HG02852 (cell line): Measurements from ENCODE around the gene BSX.

Experiments used
- ATAC-seq: cut with Tn5 transposase; IDR thresholded peaks from one replicate; pipeline ENCODE4 v1.9.1; 2021; ENCODE audit warnings: mild to moderate bottlenecking, moderate library complexity; ENCODE audit not compliant: unreplicated experiment

BSX gene

DNA sequence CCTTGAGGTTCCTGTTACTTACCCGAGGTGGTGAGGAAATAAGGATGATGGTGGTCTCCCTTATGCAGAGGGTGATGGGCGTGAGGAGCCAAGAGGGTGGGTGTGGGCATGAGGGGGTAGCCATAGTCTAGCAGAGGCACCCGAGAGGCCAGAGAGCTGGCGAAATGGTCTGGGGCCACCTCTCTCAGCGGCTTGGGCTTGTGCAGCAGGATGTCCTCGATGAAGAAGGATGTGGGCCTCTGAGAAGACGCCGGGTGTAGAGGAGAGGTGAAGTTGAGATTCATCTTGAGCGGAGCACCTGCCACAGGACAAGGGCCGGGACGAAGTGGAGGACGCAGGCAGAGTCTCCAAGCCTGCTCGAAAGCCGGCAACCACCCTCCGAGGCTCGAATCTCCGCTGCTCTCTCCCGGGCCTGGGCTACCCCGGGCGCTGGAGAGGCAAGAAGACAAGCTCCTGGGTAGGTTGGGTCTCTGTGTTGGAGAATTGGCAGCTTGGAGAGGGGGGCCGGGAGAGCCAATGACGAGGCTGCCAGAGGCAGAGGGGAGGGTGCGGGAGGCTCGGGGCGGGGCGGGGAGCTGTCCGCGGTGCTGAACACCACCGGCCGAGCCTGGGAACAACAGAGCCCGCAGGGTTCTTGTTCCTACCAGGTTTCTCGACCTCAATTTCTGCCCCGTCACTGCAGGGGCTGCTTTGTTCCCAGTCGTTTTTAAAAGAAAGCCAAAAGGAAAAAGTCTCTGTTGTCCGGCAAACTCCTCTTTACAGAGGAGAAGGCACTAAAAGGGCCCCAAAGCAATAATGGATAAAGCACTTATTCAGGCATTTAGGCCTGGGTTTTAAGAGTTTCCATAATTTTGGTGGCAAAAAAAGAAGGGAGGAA lies at the start of gene BSX:
BSX (minus strand) TSS at position 447 of the 877 bp plus-strand sequence; CDS start at position 284, 163 bp downstream.
- no peak for ATAC-seq

DNA sequence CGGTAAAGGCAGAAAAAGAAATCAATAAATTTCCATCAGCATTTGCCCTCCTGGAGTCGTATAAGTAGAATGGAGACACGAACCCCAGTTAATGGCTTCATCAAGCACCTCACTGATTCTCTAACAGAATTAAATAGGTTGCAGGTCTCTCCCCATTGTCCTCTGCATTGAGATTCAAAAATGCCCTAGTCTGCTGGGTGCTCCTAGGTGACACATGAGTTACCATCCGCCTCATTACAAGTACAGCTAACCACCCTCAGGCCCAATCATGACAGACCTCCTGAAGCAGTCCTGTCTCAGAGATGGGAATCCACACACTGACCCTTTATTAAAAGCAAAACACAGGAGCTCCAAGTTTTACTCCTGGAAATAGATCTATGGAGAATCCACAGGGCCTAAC lies 48.9 kb upstream of the BSX start:
- ATAC-seq = no peak

DNA sequence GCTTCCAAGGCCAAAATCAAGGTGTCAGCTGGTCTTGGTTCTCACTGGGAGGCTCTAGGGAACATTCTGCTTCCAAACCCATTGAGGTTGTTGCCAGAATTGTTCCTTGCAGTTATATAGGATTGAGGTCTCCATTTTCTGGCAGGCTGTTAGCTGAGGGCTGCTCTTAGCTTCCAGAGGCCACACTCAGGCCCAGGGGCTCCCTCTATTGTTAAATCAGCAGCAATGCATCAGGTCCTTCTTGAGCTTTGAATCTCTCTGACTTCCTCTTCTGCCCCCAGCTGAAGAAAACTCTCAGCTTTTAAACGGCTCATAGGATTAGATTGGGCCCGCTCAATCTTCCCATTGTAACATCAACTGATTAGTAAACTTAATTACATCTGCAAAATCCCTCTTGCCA lies 39.3 kb upstream of the BSX start:
- no peak for ATAC-seq

DNA sequence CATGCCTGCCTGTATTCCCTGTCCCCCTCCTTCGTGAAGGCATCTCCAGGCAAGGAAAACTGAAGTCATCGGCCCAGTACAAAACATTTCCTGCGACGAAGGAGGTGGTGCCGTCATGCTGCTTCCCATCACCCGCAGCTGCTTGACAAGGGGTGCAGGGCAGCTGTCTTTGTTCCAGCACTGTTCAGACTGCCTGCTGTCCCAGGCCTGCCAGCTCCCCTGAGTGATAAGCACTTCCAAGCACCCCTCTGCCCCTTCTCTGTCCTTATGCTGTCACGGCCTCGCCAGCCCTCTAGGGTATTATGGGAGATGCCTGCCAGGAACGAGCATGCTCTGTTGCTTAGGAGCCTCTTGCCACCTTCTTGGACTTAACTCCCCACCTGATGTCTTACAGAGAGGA lies 37.1 kb upstream of the BSX start:
- no peak for ATAC-seq

DNA sequence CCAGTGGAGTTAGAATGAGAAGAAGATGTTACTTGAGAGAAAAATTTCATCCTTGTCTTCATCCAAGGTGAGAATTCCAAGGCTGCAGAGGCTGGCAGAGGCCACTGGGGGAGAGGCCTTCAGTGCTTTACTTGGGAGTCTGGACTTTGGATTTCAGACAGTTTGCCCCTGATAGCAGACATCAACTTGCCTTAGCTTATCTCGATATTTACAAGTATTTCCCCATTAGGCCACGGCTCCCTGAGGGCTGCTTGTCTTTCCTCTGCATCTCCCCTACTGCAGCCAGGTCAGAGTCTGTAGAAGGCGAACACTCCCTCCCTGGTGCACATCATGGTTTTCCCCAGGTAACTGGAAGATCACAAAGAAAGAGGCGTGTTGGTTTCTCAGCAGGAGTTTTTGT lies 29.9 kb upstream of the BSX start:
- ATAC-seq = no peak

DNA sequence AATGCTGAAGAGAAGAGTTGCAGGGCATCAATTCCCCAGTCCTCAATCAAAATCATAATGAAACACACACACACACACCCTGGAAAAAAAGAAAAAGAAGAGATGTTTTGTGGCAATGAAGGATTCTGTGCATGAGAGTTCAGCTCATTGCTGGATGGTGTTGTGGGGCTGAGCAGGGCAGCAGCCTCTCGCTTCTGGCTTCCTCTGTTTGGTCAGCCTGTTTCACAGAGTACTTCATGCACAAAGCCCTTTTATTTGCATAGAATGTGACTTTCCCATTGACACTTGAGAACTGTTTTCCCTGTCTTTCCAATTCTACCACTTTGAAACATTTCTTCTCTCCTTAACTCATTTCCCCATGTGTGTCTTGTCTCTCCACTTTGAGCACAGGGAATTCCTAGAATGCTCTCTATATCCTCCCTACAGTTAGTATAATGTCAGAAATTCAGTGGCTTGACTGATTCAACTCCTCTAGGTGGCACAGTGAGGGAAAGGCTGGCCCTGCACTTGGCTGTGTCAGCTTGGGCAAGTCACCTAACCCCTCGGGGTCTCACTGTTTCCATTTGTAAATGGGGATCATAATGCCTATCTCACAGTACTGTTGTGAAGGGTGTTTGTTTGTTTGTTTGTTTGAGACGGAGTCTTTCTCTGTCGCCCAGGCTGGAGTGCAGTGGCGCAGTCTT lies 25.4 kb upstream of the BSX start:
- ATAC-seq = no peak

DNA sequence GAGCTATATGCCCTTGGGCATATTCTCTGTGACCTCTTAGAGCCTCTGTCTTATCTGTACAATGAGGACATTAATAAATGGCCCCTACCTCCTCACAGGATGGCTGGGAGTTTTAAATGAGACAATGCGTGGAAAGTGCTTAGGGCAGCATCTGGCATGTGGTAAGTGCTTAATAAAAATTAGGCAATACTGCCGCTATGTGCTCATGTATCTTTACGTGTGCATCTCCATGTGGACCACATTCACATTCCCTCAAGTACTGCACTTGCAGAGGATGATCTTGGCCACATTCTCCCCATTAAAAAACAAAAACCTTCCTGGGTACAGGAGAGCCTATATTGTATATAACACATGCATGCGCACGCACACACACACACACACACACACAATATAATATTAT lies 19.1 kb upstream of the BSX start:
- no peak for ATAC-seq

DNA sequence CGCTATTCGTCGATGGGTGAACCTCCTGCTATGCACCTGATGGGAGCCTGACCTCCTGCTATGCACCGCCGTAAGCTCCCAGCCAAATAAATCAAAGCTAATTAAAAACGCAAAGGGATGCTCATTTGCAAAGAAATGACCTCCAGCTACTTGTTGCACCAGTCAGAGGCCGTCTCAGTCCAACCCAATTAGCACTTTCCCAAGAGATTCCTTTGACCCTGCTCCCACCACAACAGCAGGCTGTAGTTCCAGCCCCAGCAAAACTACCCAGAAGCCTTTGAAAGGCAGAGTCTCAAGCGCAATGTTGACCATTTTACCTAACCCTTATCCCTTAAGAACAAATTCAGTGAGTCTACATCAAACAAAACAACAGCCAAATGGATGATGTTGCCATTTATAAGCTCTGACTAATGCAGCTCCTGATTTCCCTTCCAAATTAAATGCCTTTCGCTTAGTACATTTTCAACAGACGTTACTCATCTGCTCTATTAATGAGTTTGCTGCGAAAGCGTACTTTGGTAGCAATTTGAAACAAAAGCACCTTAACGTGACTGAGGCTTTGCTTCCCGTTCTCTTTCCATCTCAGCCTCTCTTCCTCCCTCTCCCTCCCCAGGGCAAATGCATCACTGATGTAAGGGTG lies 17.2 kb upstream of the BSX start:
- no peak for ATAC-seq

DNA sequence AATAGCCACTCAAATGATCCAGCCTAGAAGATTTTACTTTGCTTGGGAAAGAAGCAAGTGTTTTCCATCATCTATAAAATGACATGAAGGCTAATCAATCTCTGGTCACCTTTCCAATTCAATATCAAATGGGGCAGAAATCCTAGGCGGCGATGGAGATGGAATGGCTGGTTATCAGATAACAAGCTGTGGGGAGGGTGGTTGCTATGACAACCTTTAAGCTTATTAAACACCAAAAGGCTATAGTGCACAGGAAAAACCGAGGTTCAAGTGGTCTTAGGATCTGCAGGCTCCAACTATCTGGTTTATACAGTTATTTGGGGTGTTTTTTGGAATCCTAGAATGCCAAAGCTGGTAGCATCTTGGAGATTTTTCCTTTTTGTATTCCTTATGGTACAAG lies 13.9 kb upstream of the BSX start:
- no peak for ATAC-seq

DNA sequence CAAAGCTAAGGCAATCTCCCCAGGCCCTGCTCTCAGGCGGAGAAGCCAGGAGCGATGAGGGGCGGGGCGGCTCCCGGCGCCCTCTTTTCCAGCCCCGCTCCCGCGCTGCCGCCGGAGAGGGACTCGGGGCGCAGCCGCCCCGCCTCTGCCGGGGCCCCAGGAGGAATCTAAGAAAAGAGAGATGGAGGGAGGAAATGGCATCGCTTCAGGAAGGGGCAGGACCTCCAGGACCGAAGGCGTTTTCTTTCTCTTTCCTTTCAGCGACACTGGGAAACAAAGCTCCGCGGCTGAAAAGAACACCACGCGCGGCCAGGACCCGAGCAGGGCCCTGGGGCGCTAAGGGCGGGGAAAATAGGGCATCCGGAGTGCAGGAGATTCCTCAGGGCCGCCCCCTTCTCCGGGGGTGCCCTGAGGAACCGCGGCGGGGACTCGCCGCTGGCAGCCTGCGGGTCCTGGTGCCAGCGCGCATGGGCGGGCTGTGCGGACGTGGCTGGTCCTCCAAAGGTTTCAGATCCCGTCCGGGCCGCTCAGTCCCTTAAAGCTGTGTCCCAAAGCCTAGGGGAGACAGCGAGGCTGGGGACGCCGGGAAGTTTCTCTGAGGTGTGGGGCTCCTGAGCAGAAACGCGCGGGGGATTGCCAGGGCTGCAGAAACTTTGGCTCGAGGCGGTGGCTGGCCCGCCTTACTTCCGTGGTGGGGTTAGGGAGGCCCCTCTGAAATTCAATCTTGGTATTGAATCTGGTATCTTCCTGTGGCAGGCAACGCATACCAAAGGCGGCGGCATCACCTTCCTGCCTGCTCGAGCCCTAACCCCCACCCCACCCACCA lies 2.8 kb upstream of the BSX start:
- no peak for ATAC-seq

DNA sequence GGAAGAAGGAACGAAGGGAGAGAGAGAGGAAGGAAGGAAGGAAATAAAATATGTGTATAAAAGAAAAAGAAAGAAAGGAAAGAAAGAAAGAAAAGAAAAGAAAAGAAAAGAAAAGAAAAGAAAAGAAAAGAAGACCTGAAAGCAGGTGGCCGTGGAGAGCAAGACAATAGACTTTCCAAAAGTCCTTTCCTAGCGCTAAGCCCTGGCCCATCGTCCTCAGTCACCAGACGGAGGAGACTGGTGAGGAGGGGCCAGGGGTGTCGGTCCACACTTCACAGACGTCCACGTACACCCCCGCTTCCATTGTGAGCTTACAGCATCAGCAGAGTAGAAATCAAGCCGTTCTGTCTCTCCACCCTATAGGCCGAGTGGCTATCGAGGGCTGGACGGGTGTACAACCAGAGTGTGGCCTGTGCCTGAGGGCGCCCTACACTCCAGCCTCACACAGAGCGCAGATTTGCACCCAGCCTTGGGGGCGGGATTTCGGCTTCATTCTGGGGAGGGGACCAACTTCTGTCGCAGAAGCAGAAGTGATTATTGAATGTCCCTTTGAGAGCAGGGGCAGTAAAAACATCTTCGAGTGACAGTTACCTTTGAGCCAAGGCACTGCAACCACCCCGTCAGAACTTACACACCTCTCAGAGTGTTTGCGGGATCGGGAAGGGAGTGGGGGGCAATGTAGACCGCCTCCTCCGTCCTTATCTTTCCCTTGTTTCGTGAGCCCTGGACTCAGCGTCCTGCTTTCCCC lies 2.0 kb upstream of the BSX start:
- no peak for ATAC-seq

DNA sequence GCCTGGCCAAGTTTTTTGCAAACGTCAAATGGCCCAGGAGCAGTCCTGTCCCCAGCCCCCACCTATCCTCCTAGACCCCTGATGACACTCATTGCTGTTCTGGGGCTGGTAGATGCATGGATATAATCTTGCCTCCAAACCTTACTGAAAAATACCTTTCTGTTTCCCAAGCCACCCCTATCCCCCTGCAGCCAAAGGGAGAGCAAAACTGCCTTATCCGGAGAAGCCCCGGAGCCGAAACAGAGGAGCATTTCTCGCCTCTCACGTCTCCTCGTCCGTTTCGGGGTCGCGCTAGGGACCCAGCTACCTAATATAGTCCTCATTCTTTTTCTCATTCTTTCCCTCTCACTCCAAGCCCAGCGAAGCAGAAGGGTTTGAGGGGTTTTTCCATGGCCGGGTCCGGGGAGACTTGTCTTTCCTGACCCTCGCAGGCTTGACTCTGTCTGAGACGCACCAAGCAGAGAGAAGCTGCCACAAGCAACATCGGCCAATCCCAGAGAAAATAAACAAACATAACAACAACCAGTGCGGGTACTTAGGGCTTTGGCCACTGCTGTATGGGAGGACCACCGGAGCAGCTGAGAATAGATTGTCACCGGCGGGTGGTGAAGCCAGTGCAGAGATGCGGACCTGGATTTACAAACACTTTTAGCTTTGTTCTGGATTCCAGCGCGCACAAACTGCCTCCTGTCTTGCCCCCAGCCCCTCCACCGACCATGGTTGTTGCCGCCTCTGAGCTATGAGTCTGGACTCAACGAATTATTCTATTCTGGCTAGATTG lies 1.6 kb downstream of the BSX start:
- ATAC-seq = no peak

DNA sequence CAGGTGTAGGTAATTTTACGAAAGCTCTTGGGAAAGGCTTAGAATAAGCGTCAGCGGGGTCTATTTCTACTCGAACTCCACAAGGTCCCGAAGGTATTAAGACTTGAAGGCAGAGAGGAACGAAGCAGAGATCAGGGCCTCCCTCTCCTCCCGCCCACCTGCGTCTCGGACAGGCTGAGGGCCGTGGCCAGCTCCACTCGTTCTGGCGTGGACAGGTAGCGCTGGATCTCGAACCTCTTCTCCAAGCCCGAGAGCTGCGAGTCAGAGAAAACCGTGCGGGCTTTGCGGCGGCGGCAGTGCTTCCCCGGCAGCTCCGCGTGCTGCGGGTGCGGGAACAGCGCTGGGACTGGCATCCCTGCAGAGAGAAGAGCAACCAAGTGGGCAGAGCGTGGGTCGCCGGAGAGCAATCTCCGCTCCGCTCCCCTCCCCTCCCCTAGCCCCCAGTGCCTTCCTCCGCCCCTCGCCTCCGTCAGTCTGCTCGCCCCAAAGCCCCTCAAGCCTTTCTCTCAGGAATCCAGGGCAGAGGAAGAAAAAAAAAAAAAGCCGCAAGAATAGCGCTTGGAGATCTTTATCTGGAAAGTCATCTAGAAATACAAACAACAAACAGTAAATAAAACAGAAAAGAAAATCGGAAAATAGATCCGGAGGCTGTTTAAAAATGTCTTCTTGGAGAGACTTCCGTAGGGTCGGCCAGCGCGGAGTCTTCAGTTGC lies 2.4 kb downstream of the BSX start:
- no peak for ATAC-seq

DNA sequence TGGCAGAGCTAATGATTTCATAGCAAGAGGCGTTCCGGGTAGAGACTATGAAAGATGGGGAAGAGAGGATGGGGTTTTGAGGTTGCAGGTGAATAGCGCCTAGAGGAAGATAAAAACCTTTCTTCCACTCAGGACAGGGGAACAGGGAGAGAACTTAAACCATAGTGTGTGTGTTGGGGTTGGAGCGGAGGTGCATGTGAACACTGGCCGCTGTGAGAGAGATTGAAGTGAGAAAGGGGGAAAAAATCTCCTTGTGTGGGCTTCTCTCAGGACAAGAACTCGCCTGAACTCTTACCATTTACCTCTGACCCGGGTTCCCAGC lies 3.4 kb downstream of the BSX start:
- no peak for ATAC-seq

DNA sequence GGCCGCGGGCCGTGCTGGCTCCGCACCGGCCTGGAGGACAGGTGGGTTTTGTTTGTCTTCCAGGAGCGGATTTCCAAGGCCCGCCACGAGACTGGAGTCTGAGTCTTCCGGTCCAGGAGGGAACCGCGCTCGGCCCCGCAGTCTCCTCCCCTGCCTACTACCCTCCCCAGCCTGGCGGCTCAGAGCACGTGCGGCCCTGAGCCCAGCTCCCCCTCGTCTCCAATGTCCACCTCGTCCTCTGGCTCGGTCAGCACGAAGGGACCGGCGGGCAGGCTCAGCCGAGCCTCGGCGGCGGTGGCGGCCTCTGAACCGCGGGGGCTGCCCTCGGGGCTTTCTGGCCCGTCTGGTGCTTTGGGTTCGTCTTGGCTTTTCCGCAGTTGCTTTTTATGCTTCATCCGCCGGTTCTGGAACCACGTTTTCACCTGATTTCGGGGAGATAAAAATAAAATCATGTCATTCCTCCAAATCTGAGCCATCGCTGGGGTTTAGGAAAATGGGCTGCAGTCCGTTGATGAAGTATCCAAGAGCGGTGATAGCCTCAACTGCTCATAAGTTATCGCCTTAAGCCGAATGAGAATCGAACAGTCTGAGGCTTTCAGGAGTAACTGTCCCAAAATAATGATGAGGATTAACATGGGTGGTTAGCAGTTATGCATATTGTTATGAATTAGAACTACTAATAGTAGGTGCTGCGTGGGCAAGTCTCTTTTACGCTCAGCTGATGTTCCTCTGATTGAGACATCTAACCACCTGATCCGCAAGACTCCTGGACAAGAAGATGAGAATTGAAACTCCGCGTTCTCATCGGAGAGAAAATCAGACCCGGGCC lies 4.0 kb downstream of the BSX start:
- ATAC-seq = no peak

DNA sequence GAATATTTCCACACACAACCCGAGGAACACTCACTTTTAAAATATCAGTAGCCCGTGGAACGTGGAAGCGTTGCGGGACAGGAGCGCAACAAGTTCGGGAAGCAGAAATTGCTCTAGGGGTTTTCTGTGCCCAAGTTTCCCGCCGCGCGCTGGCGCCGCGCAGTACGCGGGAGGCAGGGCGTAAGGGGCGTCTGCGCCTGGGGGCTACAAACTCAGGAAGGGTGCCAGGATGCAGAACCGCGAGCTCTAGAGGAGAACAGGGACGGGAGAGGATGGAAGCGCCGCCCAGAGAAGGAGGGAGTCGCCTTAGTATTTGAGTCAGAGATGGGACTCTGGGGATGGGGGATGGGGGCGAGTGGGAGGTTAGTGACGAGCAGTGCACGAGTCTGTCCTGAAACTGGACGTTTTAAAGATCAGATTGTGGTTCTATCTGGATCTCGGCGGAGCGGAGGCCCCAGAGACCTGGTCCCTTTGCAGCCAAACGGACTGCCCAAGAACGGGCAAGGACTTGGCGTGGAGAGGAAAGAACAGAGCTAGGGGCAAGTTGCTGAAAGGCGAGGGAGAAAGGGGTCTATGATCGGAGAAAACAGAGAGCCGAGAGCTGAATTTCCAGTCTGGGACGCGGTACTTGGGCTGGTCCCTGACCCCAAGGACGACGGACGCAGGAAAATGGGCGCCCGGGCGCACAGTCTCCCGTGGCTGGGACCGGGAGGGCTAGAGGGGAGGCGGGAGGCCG lies 4.7 kb downstream of the BSX start:
- no peak for ATAC-seq

DNA sequence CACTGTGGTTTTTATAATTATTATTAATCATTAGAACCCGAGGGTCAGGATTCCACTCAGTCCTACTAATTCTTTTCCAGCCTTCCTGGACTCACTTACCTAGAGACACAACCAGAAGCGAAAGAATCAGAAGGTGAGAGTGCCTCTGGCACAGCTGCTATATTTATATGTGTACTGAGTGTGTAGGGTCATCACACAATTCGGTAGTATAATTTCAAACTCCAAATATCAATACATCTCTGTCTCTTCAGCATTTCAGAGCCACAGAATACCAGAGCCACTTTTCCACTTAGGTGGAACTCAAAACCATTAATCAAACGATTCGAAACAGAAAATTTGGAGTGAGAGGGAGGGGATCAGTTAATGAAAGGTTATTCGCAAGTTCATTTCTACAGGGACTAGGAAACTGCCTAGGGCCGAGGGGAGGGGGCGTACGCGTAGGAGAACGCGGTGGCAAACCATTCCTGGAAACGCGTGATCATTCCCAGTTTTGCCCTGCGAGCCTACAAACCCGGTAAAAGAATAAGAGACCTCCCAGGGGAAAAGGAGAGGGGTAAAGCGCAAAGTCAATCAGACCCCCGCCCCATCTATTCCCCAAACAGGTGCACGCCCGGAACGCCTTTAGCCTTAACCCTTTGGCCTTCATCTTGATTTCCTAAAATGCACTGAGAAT lies 5.4 kb downstream of the BSX start:
- ATAC-seq = no peak
